Measurements from ENCODE around the gene PPP1R13B. TPM values are rescaled to one million over a fixed set of nuclear protein-coding genes. Genes with fewer than 3 reads are reported as not detected.
"Not testable (repeated sequence)": the region's sequence is repeated elsewhere in the genome, so short reads cannot be mapped to it uniquely, and the experiment has no call there.

PPP1R13B gene
- total RNA-seq, 4 donors from 2014 or later = 10.7 to 48.3 (median 23.3) TPM

- Histone ChIP-seq H3K9me3 (no peaks in the 10 kb centered on the region), H3K4me3 (no peak overlapping the region), H3K36me3 (peaks cover 0 to 14% (median 0%) of the 10 kb centered on the region in 3 donors), H3K27me3 (no peaks in the 10 kb centered on the region), H3K27ac (no peak overlapping the region), H3K4me1 (no peaks in the 10 kb centered on the region)
- 71 to 78% methylated on average over 1 of the region's 1 CpG for WGBS, 2 donors
- no peak for DNase-seq (ENCODE audit: low spot score in 2 of 2)
- TF ChIP-seq EP300 (IDR thresholded peaks at IDR 0.05) (no peak), POLR2A (IDR thresholded peaks at IDR 0.05) (no peak), CTCF (IDR thresholded peaks at IDR 0.05) (no peak)
Observed at GRCh38 chr14:103788086-103788485, 59.3 kb downstream of the PPP1R13B start.

GRCh38 chr14:103782376-103782775 lies 65.0 kb downstream of the PPP1R13B start:
- 63 to 85% methylated on average over 2 of the region's 2 CpGs for WGBS, 2 donors
- Histone ChIP-seq H3K27me3 (no peaks in the 10 kb centered on the region), H3K27ac (no peak overlapping the region), H3K9me3 (no peaks in the 10 kb centered on the region), H3K4me3 (no peak overlapping the region), H3K36me3 (peaks cover 0 to 29% (median 0%) of the 10 kb centered on the region in 3 donors), H3K4me1 (no peaks in the 10 kb centered on the region)
- no peak for DNase-seq (ENCODE audit: low spot score in 2 of 2)
- TF ChIP-seq EP300 (IDR thresholded peaks at IDR 0.05) = no peak
- no peak for TF ChIP-seq POLR2A (IDR thresholded peaks at IDR 0.05)
- TF ChIP-seq CTCF (IDR thresholded peaks at IDR 0.05) = no peak

GRCh38 chr14:103776319-103776718 lies 71.1 kb downstream of the PPP1R13B start:
- H3K36me3 ChIP-seq = peaks cover 0 to 34% (median 0%) of the 10 kb centered on the region in 3 donors
- not testable (repeated sequence) for H3K27ac ChIP-seq; DNase-seq (ENCODE audit: low spot score in 2 of 2); H3K4me3 ChIP-seq; H3K27me3 ChIP-seq; H3K9me3 ChIP-seq; H3K4me1 ChIP-seq
- WGBS, 2 donors = 94 to 95% methylated on average over 6 of the region's 6 CpGs

GRCh38 chr14:103775506-103775905 lies 71.9 kb downstream of the PPP1R13B start:
- DNase-seq (ENCODE audit: low spot score in 2 of 2) = no peak
- Histone ChIP-seq H3K9me3 (no peaks in the 10 kb centered on the region), H3K36me3 (peaks cover 0 to 31% (median 0%) of the 10 kb centered on the region in 3 donors), H3K27ac (no peak overlapping the region), H3K4me3 (no peak overlapping the region), H3K4me1 (no peaks in the 10 kb centered on the region), H3K27me3 (no peaks in the 10 kb centered on the region)
- no peak for TF ChIP-seq EP300 (IDR thresholded peaks at IDR 0.05)
- 91 to 95% methylated on average over 7 of the region's 7 CpGs for WGBS, 2 donors

GRCh38 chr14:103773521-103773920 lies 73.9 kb downstream of the PPP1R13B start:
- no peak for TF ChIP-seq CTCF (IDR thresholded peaks at IDR 0.05)
- TF ChIP-seq EP300 (IDR thresholded peaks at IDR 0.05) = no peak
- no peak for TF ChIP-seq POLR2A (IDR thresholded peaks at IDR 0.05)
- no peak overlapping the region for H3K4me3 ChIP-seq
- no peaks in the 10 kb centered on the region for H3K4me1 ChIP-seq
- no peak for DNase-seq (ENCODE audit: low spot score in 2 of 2)
- no peaks in the 10 kb centered on the region for H3K27me3 ChIP-seq
- no peaks in the 10 kb centered on the region for H3K9me3 ChIP-seq
- peaks cover 0 to 17% (median 0%) of the 10 kb centered on the region in 3 donors for H3K36me3 ChIP-seq
- WGBS, 2 donors = 69 to 74% methylated on average over 2 of the region's 2 CpGs
- H3K27ac ChIP-seq = peak overlapping the region in 1 of 4 donors; percentile 27

- 63 to 82% methylated on average over 1 of the region's 1 CpG for WGBS, 2 donors
- no peak for DNase-seq (ENCODE audit: low spot score in 2 of 2)
- no peaks in the 10 kb centered on the region for H3K4me1 ChIP-seq
- no peak for TF ChIP-seq CTCF (IDR thresholded peaks at IDR 0.05)
- TF ChIP-seq EP300 (IDR thresholded peaks at IDR 0.05) = no peak
- no peak for TF ChIP-seq POLR2A (IDR thresholded peaks at IDR 0.05)
- H3K4me3 ChIP-seq = no peak overlapping the region
- no peak overlapping the region for H3K27ac ChIP-seq
- no peaks in the 10 kb centered on the region for H3K27me3 ChIP-seq
- no peaks in the 10 kb centered on the region for H3K9me3 ChIP-seq
- peaks cover 0 to 14% (median 0%) of the 10 kb centered on the region in 3 donors for H3K36me3 ChIP-seq
Observed at GRCh38 chr14:103772078-103772712, 75.2 kb downstream of the PPP1R13B start.
